ENCODE data around the gene MERTK.
A peak's percentile ranks its signal among the peaks of the same experiment; 100 is the strongest.
"Not testable (repeated sequence)": the region's sequence is repeated elsewhere in the genome, so short reads cannot be mapped to it uniquely, and the experiment has no call there.

Gene MERTK

GRCh38 chr2:111903930-111904439 lies 5.6 kb downstream of the MERTK start:
- no peaks in the 10 kb centered on the region for H3K9me3 Mint-ChIP-seq
- no peak overlapping the region for H3K27ac Mint-ChIP-seq
- peaks cover 24% of the 10 kb centered on the region for H3K27me3 Mint-ChIP-seq
- H3K4me3 Mint-ChIP-seq: no peak overlapping the region
- no peak for DNase-seq
- H3K4me1 Mint-ChIP-seq (ENCODE audit: low read depth): peaks cover 18% of the 10 kb centered on the region
- no peaks in the 10 kb centered on the region for H3K36me3 Mint-ChIP-seq (ENCODE audit: low read depth)

DNA sequence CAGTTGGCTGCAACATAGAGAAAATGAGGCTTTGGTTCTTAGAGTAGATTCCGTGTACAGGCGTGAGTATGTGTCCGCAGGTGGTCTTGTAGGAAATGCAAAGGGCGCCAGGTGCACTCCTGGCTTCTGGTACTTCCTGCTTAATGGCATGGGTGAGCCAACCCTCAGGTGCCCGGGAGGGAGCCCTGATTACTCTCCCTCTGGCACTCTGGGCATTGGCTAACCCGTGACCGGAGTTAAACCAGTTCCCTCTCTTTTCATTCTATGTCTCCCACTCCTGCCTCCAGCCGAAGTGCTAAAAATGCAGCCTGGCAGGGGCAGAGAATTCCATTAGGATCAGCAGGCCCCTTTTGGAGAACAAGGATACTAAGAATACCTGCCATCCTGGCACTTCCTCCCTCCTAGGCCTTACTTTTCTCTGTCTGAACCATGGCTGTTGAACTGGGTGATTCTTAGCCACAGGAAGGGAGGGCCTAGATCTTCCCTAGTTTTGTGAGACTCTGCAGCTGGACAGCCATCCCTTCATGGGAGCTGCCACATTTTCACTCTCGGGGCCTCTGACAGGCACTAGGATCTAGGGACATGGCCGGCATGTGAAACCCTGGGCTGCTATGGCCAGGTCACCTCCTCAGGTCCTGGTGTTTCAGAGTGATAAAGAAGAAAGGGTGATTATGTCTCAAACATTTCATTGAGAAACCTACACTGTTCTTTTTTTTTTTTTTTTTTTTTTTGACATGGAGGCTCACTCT lies 6.5 kb downstream of the MERTK start:
- no peak overlapping the region for H3K4me3 Mint-ChIP-seq
- no peak overlapping the region for H3K27ac Mint-ChIP-seq
- no peaks in the 10 kb centered on the region for H3K36me3 Mint-ChIP-seq (ENCODE audit: low read depth)

DNA sequence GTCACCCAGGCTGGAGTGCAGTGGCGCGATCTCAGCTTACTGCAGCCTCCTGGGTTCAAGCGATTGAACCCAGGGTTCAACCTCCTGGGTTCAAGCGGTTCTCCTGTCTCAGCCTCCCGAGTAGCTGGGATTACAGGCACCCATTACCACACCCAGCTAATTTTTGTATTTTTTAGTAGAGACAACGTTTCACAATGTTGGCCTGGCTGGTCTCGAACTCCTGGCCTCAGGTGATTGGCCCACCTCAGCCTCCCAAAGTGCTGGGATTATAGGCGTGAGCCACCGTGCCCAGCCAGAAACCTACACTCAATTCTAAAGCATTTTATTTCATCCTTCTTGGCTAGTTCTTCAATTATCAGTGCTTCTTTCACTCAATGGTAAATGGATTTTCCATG lies 7.1 kb downstream of the MERTK start:
- not testable (repeated sequence) for H3K36me3 Mint-ChIP-seq (ENCODE audit: low read depth); H3K9me3 Mint-ChIP-seq; H3K27me3 Mint-ChIP-seq; DNase-seq; H3K27ac Mint-ChIP-seq; H3K4me3 Mint-ChIP-seq
- H3K4me1 Mint-ChIP-seq (ENCODE audit: low read depth): peaks cover 13% of the 10 kb centered on the region

More for the DNA sequence above, 6.5 kb downstream of the MERTK start:
- DNase-seq: no peak
- peaks cover 13% of the 10 kb centered on the region for H3K4me1 Mint-ChIP-seq (ENCODE audit: low read depth)
- peaks cover 15% of the 10 kb centered on the region for H3K27me3 Mint-ChIP-seq
- H3K9me3 Mint-ChIP-seq: no peaks in the 10 kb centered on the region

DNA sequence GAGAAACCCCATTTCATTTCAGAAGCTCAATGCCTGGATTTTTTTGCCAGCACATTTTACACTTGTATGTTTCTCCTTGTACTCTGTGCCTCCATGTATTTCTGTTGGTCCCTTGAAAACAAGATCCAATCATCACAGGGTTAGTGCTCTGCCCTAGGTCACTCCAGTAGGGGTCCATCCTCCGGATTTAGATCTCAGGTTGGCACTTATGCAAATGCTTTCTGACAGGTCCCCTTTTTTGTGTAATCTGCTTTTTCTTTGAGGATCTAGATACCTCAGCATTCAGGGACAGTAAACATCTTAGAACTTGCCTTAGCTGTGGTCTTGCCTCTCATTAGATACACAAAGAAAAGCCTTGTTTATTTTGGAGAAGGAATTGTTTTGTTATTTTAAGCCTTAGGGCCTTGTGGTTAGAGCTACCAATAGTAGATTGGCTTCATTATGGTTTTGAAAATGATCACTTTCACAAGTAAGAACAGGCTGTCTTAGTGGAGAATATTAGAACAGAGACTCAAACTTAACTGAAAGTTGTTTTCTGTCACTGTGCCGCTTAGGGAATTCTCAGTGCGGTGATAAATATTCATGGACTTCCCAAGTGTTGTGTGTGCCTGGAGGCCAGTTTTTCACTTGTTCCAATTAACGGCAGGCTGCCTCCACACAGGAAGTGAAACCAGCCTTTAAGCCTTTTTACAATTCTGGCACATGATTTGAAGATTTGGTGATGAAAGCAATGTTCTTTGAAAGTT lies 7.8 kb downstream of the MERTK start:
- H3K4me3 Mint-ChIP-seq: no peak overlapping the region
- no peaks in the 10 kb centered on the region for H3K36me3 Mint-ChIP-seq (ENCODE audit: low read depth)
- peaks cover 3% of the 10 kb centered on the region for H3K27me3 Mint-ChIP-seq
- no peaks in the 10 kb centered on the region for H3K9me3 Mint-ChIP-seq
- H3K27ac Mint-ChIP-seq: peak overlapping the region; percentile 58
- H3K4me1 Mint-ChIP-seq (ENCODE audit: low read depth): peaks cover 13% of the 10 kb centered on the region
- DNase-seq: no peak

DNA sequence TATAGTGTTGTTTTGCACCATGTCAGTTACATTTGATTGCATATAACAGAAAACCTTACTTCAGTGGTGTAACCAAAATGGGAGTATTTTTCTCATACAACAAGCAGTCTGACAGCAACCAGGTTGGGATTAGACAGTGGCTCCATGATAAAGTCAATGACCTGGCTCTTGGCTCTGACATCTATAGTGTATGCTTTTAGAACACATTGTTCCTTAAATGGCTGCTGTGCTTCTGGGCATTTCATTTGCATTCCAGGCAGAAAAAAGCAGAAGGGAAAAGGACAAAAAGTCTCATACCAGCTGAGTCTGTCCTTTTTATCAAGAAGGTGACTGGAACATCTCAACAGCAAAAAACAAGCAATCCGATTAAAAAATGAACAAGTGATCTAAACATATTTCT lies 10.2 kb downstream of the MERTK start:
- DNase-seq: no peak
- Mint-ChIP-seq H3K27ac (no peak overlapping the region), H3K4me3 (no peak overlapping the region), H3K9me3 (no peaks in the 10 kb centered on the region), H3K27me3 (no peaks in the 10 kb centered on the region), H3K4me1 (ENCODE audit: low read depth) (peaks cover 13% of the 10 kb centered on the region), H3K36me3 (ENCODE audit: low read depth) (no peaks in the 10 kb centered on the region)

DNA sequence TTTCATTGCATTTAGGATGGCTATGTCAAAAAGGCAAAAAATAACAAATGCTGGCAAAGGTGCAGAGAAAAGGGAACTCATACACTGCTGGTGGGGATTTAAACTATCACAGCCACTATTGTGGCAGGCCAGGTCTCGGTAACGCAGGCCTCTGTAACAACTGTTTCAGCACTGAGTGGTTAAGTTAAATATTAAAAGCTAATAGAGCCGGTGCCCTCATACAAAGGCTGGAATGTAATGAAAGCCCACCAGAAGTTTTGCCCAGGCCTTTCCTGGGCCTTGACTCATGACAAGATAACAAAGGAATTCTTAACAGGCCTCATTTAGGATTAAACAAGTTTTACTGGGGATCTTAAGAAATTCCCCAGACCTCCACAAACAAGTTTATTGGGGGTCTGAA lies 10.7 kb downstream of the MERTK start:
- peaks cover 13% of the 10 kb centered on the region for H3K4me1 Mint-ChIP-seq (ENCODE audit: low read depth)
- no peak for DNase-seq
- no peak overlapping the region for H3K4me3 Mint-ChIP-seq
- H3K36me3 Mint-ChIP-seq (ENCODE audit: low read depth): no peaks in the 10 kb centered on the region
- H3K9me3 Mint-ChIP-seq: no peaks in the 10 kb centered on the region
- H3K27ac Mint-ChIP-seq: no peak overlapping the region
- H3K27me3 Mint-ChIP-seq: no peaks in the 10 kb centered on the region

GRCh38 chr2:111909997-111910396 lies 11.6 kb downstream of the MERTK start:
- H3K4me1 Mint-ChIP-seq (ENCODE audit: low read depth): peaks cover 13% of the 10 kb centered on the region
- H3K36me3 Mint-ChIP-seq (ENCODE audit: low read depth); H3K27ac Mint-ChIP-seq; DNase-seq; H3K9me3 Mint-ChIP-seq; H3K27me3 Mint-ChIP-seq; H3K4me3 Mint-ChIP-seq: not testable (repeated sequence)

GRCh38 chr2:111910609-111911277 lies 12.3 kb downstream of the MERTK start:
- no peaks in the 10 kb centered on the region for H3K36me3 Mint-ChIP-seq (ENCODE audit: low read depth)
- peaks cover 12% of the 10 kb centered on the region for H3K4me1 Mint-ChIP-seq (ENCODE audit: low read depth)
- H3K9me3 Mint-ChIP-seq: no peaks in the 10 kb centered on the region
- H3K27ac Mint-ChIP-seq: no peak overlapping the region
- no peak for DNase-seq
- no peaks in the 10 kb centered on the region for H3K27me3 Mint-ChIP-seq
- H3K4me3 Mint-ChIP-seq: no peak overlapping the region

DNA sequence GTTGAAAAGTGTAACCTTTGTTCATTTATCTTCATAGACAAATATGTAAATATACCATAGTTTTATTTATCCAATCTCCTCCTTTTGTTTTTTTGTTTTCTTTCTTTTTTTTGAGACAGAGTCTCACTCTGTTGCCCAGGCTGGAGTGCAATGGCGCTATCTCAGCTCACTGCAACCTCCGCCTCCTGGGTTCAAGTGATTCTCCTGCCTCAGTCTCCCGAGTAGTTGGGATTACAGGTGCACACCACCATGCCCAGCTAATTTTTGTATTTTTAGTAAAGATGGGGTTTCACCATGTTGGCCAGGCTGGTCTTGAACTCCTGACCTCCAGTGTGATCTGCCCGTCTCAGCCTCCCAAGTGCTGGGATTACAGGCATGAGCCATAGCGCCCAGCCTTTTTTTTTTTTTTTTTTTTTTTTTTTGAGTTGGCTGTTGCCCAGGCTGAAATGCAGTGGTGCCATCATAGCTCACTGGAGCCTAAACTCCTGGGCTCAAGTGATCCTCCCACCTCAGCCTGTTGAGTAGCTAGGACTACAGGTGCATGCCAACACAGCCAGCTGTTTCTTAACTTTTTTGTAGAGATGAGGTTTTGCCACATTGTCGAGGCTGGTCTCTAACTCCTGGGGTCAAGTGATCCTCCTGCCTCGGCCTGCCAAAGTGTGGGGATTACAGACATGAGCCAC lies 13.0 kb downstream of the MERTK start:
- not testable (repeated sequence) for H3K4me1 Mint-ChIP-seq (ENCODE audit: low read depth); H3K9me3 Mint-ChIP-seq; H3K36me3 Mint-ChIP-seq (ENCODE audit: low read depth); H3K27ac Mint-ChIP-seq; DNase-seq; H3K4me3 Mint-ChIP-seq; H3K27me3 Mint-ChIP-seq

DNA sequence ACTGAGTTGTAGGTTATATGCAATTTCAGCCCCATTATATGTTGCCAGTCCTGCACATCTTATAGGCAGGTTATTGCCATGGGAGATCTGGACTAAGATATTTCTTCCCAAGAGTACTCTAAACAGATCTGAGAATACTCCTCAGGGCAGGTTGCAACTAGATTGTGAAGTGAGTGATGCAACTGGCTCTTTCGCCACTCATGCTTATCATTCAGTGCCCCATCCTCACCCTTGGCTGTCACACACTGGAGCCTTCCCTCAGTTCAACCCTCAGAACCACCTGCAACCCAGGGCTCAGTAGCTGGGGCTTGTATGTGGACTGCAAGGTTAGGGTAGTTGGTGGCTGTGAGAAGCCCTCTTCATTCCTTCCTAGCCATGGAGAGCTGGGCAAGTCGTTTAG lies 14.1 kb downstream of the MERTK start:
- no peak overlapping the region for H3K27ac Mint-ChIP-seq
- no peak overlapping the region for H3K4me3 Mint-ChIP-seq
- no peaks in the 10 kb centered on the region for H3K36me3 Mint-ChIP-seq (ENCODE audit: low read depth)
- H3K4me1 Mint-ChIP-seq (ENCODE audit: low read depth): no peaks in the 10 kb centered on the region
- H3K27me3 Mint-ChIP-seq: no peaks in the 10 kb centered on the region
- DNase-seq: no peak
- H3K9me3 Mint-ChIP-seq: no peaks in the 10 kb centered on the region

DNA sequence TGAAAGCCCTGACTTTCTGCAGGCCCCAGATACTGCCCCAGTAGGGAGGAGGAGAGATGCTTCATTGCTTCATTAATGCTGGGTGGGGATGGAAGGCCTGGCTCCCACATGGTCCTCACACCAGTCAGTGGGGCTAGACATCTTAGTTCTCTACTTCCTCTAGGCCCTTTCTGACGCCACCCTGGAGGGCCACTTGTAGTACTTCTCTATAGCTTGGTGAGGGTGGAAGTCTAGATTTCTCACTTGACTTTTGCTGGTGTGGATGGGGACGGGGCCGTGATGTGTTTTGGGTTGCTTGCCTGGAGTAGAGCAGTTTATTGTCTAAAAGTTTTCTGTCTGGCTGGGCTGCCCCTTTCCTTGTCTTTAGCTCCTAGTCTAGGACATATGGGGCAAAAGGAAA lies 18.7 kb downstream of the MERTK start:
- no peak overlapping the region for H3K27ac Mint-ChIP-seq
- H3K27me3 Mint-ChIP-seq: no peaks in the 10 kb centered on the region
- H3K9me3 Mint-ChIP-seq: no peaks in the 10 kb centered on the region
- no peak overlapping the region for H3K4me3 Mint-ChIP-seq
- no peaks in the 10 kb centered on the region for H3K36me3 Mint-ChIP-seq (ENCODE audit: low read depth)
- no peak for DNase-seq
- no peaks in the 10 kb centered on the region for H3K4me1 Mint-ChIP-seq (ENCODE audit: low read depth)

GRCh38 chr2:111918383-111918806 lies 20.0 kb downstream of the MERTK start:
- no peak overlapping the region for H3K27ac Mint-ChIP-seq
- no peaks in the 10 kb centered on the region for H3K4me1 Mint-ChIP-seq (ENCODE audit: low read depth)
- no peak for DNase-seq
- no peaks in the 10 kb centered on the region for H3K9me3 Mint-ChIP-seq
- H3K27me3 Mint-ChIP-seq: no peaks in the 10 kb centered on the region
- H3K4me3 Mint-ChIP-seq: no peak overlapping the region
- no peaks in the 10 kb centered on the region for H3K36me3 Mint-ChIP-seq (ENCODE audit: low read depth)

DNA sequence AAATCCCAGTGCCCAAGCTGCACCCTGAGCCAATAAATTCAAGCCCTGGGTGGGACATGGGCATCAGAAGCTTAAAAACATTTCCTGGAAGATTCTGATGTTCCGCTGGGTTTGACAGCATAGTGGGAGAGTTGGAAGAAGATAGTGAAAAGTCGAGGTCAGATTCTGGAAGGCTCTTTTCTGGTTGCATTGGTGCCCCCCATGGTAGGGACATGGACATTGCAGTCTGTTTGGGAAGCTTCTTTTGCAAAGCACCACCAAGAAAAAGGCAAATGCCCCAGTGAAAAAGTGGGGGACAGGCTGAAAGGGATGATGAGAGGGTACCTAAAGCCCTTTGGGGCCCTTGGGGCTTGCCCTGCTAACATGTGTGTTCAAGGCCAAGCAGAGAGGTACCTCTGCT lies 21.0 kb downstream of the MERTK start:
- Mint-ChIP-seq H3K9me3 (no peaks in the 10 kb centered on the region), H3K4me1 (ENCODE audit: low read depth) (no peaks in the 10 kb centered on the region), H3K36me3 (ENCODE audit: low read depth) (no peaks in the 10 kb centered on the region), H3K4me3 (no peak overlapping the region), H3K27me3 (no peaks in the 10 kb centered on the region), H3K27ac (no peak overlapping the region)
- DNase-seq: no peak

DNA sequence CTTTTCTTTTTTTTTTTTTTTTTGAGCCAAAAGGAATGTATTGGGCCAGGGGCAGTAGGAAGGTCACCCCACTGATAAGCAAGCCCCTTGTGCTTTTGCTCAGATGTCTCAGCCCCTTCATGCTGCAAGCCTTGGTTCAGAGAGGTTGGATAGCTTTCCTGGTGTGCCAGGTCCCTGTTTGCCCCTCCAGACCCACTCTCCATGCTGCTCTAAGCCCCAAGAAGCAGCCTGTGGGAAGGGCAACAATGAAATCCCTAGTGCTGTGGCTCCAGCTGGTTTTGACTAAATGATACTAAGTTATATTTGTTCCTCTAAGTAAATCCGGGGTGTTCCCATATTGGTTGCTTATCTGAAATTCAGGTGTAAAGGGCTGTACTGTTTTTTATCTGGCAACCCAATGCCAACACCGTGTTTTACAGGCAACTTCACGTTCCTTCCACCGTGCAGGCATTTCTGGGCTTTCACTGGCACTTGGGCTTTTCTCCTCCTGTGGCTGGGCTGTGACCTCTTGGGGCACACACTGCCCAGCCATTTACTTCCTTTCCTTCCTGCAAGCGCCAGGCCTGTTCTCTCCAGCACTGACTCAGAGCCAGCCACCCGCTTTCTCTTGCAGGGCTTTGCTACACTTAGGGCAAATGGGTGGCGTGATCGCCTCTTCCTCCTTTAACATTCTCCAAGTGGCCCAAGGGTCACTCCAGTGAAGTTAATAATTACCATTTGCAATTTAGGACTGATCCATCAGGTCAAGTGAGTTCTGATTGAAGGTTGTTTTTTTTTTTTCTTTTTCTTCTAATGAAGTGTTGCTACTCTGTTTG lies 21.6 kb downstream of the MERTK start:
- Mint-ChIP-seq H3K4me1 (ENCODE audit: low read depth) (peaks cover 3% of the 10 kb centered on the region), H3K4me3 (no peak overlapping the region), H3K27ac (no peak overlapping the region), H3K27me3 (no peaks in the 10 kb centered on the region), H3K9me3 (no peaks in the 10 kb centered on the region), H3K36me3 (ENCODE audit: low read depth) (no peaks in the 10 kb centered on the region)
- no peak for DNase-seq
